Uterus (tissue), 2 donors: ENCODE results near the gene CPTP.

Experiments used
- POLR2A ChIP-seq, 2 donors: fragments of 450-650 bp; IDR thresholded peaks; one replicate each; pipeline ENCODE4 v1.6.1; 2016; ENCODE audit warnings: antibody characterized with exemption in 2 of 2, mild to moderate bottlenecking in 1 of 2, moderate library complexity in 1 of 2
- TF ChIP-seq, protein P1 (sequence below), 4 experiments: fragments of 200-600 bp in 2 of 4; fragments of 450-650 bp in 2 of 4; sonication (generic) in 2 of 4; IDR thresholded peaks; one replicate each; pipeline ENCODE4 v1.5.1; 2016 to 2019; ENCODE audit warnings: antibody characterized with exemption in 4 of 4, mild to moderate bottlenecking in 2 of 4, moderate library complexity in 1 of 4

DNA sequence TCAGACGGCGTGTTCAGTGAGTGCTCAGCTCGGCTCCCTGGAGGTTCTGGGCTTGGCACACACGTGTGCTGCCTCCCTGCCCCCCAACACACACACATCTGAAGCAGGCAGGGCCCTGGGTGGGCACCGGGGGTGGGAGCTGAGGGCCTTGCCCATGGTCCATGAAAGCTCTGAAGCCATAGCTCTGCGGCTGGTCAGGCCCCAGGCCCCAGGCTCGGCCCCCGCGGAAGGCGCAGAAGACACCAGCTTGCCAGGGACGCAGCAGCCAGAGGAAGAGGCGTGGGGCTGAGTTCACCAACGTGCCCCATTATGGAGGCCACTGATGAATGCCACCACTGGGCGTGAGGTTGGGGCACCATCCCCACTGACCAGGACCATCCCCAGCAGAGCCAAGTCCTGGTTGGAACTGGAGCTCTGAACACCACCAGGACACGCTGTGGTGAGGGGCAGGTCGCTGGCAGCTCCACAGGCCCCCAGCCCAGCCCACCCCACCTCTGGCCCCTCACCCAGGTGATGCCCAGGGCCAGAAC, 46.2 kb downstream of the CPTP start:
- no peak for TF ChIP-seq POLR2A (IDR thresholded peaks at IDR 0.05)
- TF ChIP-seq, protein P1, sequence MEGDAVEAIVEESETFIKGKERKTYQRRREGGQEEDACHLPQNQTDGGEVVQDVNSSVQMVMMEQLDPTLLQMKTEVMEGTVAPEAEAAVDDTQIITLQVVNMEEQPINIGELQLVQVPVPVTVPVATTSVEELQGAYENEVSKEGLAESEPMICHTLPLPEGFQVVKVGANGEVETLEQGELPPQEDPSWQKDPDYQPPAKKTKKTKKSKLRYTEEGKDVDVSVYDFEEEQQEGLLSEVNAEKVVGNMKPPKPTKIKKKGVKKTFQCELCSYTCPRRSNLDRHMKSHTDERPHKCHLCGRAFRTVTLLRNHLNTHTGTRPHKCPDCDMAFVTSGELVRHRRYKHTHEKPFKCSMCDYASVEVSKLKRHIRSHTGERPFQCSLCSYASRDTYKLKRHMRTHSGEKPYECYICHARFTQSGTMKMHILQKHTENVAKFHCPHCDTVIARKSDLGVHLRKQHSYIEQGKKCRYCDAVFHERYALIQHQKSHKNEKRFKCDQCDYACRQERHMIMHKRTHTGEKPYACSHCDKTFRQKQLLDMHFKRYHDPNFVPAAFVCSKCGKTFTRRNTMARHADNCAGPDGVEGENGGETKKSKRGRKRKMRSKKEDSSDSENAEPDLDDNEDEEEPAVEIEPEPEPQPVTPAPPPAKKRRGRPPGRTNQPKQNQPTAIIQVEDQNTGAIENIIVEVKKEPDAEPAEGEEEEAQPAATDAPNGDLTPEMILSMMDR (IDR thresholded peaks at IDR 0.05): no peak
